NCI-H146 (cell line): Measurements from ENCODE around the gene SMC4.
A peak's percentile ranks its signal among the peaks of the same experiment; 100 is the strongest.
"Not testable (repeated sequence)": the region's sequence is repeated elsewhere in the genome, so short reads cannot be mapped to it uniquely, and the experiment has no call there.

Experiments
- DNase-seq: peaks from one replicate; lab custom pipeline; 2025; lab: John Stamatoyannopoulos, UW

The SMC4 gene

DNA sequence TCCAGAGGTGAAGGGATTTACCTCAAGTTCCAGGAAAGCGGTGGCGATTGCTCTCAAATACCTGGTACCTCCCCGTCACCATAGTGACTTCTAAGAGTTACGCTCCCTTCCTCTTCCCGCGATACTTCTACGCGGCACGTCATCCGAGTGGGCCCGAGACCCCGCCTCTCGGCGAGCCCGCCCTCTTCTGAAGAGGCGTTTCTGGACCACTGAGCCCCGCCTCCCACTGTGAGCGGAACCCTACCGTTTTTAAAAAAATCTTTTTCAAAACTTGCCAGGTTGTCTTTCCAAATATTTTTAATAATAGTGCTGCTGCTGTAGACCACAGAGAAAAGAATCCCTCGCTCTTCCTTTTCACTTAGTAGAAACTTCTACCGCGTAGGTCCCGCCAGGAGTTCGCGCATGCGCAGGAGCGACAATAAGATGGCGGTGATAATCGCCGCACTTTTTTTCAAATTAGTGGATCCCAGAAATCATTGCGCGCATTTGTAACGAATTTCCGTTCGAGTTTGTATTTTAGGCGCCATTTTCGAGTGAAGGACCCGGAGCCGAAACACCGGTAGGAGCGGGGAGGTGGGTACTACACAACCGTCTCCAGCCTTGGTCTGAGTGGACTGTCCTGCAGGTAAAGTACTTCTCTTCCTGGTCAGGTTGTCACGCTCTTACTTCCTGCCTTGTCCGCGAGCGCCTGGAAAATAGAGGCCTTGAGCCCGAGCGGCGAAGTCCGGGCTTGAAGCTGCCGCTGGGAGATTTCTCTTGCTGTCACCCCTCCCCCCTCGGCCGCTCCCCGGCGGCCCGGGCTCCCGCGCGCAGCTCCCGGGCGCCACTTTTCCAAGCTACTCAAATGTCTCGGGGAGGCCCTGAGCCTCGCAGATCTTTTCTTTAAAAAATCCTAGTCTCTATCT lies at the start of gene SMC4, which contains the start of gene IFT80:
TSS of gene SMC4 (plus strand) at position 526 of the 905 bp plus-strand sequence. CDS start 1,177 bp downstream, outside the sequence.
TSS of gene IFT80 (minus strand) at position 101 of the 905 bp plus-strand sequence. CDS start 14,625 bp downstream, outside the sequence.
- peak; percentile 100 for DNase-seq

DNA sequence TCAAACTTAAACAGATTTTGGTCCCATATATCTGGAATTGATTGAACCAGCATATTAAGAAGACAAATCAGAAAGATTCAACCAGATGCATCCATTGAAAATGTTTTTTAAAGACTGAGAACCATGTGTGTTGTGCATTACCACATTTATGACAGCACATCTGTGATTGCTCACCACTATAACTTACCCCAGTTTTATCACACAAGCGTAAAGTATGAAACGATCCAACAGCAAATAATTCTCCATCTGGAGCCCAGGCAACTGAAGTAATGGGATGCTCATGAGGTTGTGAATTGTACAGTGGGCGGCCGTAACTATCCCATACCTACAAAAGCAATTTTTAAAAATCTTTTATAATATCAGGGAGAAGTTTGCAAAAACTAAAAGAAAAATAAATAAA lies 43.6 kb upstream of the SMC4 start:
- DNase-seq = no peak

DNA sequence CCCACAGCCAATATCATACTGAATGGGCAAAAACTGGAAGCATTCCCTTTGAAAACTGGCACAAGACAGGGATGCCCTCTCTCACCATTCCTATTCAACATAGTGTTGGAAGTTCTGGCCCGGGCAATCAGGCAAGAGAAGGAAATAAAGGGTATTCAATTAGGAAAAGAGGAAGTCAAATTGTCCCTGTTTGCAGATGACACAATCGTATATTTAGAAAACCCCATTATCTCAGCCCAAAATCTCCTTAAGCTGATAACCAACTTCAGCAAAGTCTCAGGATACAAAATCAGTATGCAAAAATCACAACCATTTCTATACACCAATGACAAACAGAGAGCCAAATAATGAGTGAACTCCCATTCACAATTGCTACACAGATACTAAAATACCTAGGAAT lies 36.6 kb upstream of the SMC4 start:
- not testable (repeated sequence) for DNase-seq

DNA sequence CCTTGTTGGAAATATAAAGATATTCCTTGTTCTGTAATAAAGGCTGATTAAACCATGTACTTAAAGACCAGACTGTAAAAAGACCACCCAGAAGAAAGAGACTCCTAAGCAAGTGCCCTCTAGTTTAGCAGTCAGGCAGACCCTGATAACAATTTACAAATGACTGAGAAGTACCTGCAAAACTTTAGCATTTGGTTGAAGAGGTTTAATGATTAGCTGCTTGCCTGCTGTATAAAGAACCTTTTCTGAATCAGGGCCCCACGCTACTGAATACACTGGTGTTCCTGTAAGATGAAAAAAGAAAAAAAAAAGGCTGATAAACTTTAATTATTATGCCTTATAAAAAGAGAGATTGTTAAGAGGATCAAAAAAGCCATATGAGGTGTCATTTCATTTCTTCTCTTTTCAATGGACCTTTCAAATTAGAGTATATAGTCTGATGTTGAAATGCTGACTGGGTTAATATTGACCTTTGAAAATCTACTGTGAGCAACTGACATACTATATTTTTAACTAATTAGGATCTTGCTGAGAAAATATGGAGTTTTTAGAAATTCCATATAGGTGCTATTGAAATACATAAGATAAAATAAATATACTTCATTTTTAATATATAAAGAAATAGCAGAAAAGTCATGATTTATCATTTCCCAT lies 33.5 kb upstream of the SMC4 start:
- no peak for DNase-seq

DNA sequence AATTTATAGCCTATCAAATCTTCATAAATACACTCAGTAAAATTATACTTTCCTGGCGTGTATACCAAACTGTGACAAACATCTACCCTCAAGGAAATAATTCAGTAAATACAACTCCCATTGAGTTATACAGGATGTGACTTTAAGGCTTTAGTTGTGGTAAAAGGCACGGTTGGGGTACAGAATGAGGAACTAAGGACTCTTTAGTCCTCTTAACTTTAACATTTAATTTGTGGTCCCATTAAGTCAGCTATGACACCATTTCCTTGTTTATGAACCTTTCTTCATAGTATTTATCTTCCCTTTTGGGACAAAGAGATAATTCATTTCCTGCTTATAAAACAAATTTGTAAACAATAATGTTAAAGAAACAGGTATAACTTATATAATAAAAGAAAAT lies 30.6 kb upstream of the SMC4 start:
- no peak for DNase-seq

DNA sequence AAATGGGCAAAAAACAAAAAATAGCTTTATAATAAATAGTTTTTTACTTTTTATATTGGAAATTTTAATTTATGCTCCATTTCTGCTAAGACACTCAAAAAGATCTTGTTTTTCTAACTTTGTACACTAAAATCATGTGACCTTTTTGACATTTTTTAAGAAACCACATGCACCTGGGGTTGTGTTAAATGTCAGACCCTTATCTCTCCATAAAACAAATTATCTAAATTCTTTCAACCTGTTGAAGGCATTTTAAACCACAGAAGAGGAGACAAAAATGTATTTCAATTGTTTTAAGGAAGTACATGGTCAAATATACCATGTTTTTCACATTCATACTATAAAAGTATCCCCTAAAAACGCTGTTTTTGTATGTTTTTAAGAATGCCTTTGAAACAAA lies 29.7 kb upstream of the SMC4 start:
- no peak for DNase-seq

DNA sequence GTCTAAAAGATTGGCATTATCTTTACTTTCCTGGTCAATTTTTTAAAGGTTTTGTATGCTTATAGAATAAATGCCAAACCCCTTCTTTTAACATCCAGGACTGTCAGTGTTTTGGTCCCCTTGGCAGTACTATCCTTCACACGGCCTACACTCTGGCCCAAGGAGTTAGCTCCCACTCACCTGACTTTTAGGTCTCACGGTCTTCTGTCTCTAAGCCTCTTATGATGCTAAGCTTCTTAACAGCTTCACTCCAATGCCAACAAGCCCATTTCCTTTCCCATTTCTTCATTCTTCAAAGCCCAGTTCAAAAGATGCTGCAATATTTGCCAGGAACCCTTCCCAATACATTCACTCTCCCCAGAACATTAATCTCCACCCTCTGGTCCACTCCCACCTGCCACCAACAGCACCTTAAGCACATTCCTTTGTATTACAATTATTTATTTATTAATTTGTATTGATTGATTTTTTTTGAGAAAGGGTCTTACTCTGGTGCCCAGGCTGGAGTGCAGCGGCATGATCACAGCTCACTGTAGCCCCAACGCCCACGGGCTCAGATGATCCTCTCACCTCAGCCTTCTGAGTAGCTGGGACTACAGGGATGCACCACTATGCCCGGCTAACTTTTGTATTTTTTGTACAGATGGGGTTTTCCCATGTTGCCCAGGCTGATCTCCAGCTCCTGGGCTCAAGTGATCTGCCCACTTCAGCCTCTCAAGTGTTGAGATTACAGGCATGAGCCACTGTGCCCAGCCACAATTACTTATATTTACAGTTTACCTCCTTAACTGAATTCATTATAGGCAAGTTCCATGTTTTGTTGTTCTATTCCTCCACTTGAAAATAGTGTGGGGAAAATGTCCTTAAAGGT lies 28.2 kb upstream of the SMC4 start:
- DNase-seq = no peak

DNA sequence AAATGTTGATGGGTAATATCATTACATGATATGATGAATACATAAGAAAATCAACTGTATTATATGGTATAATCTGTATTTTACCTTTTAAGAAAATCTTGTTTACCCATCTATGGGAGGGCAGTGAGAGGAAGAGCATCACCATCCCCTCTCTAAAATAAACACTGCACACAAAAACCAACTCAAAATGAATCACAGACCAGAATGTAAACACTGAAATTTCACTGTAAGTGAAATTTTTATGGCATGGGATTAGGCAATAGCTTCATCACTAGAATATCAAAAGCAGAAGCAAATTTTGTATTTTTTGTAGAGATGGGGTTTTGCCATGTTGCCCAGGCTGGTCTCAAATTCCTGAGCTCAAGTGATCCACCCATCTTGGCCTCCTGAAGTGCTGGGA lies 26.7 kb upstream of the SMC4 start:
- DNase-seq = no peak

DNA sequence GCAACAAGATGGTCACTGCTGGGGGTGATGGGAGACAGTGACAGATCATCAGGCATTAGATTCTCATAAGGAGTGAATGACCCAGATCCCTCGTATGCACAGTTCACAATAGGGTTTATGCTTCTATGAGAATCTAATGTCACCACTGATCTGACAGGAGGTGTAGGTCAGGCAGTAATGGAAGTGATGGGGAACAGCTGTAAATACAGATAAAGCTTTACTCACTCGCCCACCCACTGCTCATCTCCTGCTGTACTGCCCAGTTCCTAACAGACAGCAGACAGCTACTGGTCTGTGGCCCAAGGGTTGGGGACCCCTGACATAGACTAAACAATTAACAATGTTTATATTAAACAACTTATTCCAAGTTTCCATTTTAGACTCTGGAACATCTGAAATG lies 25.8 kb upstream of the SMC4 start:
- no peak for DNase-seq

DNA sequence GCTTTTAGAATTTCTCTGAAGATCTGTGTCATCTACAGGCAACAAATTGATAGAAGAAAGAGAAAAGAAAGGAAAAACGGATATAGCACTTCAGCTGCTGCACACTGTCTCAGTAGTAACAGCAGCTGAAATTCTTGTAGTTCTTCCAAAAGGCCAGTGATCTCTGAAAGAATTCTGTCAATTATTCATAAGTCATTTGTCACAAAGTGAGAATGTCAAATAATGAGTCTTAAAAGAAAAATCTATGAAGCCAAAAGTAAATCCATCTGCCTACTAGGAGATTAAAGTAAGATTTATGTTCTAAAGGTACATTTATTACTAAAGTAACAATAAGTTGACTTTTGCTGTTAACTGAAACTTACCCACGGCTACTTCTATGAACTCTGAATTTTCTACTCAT lies 25.0 kb upstream of the SMC4 start:
- no peak for DNase-seq

DNA sequence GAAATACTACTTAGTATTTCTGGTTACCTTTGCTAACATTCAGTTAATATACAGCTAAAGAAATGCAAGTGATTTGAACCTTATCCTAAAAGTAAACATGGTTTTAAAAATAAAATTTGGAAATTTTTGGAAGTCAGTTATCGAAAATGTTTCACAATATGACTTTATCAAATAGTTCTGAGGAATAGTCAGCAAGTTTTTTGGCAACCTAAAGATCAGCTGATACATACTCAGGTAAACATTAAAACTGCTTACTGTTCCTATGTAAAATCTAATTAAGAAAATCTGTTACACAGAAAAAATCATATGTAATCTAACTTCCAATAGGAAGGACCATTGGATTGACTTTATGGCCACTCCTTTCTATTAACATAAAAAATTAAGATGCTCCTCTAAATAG lies 24.5 kb upstream of the SMC4 start:
- DNase-seq = no peak

DNA sequence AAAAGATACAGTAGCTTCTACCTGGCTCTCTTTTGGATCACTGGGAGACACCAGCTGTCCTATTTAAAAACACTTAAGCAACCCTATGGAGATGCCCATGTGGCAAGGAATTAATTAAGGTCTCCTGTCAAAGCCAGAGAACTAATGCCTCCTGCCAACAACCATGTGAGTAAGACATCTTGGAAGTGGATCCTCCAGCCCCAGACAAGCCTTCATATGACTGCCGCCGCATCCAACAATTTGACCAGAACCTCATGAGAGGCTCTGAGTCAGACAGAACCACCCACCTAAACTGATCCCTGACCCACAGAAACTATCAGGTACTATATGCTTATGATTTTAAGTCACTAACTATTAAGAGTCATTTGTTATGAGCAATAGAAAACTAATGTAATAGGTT lies 22.8 kb upstream of the SMC4 start:
- DNase-seq = no peak

DNA sequence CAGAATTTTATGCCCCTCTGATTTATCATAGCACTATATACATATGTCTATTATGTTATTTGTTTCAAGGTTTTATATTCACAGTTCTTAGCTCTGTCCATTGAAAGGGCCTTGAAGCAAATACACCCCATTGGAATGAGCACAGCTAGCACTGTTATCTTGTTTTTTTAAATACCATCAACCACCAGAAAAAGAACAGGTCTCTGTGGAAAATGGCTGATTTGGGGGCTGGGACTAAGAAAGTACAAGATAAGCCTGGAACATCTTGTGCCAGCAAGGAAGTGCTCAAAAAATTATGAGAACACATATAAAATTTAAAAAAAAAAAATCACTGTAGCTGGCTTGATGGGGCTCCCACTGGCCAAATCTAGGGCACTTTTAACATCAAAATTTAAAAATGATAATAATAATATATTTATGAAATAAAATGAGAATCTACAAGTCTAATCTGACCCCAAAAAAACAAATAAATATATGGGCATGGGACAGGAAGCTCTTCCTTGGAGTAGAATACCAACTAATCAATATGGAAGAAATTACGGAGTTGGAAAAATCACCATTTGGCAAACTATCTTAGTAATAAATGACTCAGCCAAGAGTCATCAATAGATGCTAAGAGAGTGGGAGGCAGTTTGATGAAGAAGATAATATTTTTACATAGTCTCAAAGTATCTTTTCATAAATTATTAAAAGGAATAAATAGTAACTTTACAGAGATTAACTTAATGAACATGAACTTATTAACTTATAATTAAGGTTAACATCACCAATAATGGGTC lies 20.9 kb upstream of the SMC4 start:
- DNase-seq = no peak

DNA sequence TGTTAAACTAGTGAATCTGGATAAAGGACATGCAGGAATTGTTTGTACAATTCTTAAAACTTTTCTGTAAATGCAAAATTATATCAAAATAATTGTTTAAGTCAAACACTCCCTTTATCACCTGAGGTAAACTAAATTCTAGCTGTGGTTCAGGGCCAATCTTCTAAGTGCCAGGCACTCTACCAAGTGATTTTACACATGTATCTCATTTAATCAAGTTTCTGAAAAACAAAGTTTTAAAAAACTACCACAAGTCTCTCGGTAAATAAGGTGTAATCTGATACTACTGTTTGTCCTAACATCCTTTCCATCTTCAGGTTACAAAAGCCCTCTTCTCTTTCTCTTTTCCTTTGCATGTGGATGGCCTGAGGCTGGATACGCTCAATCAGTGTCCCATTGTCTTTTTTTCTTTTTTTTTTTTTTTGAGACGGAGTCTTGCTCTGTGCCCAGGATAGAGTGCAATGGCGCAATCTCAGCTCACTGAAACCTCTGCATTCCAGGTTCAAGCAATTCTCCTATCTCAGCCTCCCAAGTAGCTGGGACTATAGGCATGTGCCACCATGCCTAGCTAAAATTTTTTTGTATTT lies 19.7 kb upstream of the SMC4 start:
- no peak for DNase-seq

DNA sequence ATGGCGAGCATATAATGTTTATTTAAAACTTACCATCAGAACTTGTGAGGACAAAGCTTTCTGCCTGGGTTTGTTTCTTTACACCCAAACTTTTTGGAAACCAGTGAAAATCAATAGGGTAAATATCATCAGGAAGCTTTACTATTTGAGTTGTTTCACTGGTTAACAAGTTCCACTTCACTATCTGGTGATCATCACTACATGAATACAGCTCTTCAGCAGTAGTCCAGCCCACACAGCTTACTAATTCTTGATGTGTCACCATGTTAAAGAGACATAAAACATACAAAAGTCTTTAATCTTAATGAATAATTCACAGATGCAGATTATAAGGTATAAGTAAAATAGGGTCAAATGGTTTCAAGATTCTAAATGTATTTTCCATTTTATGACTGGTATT lies 18.0 kb upstream of the SMC4 start:
- DNase-seq = no peak

DNA sequence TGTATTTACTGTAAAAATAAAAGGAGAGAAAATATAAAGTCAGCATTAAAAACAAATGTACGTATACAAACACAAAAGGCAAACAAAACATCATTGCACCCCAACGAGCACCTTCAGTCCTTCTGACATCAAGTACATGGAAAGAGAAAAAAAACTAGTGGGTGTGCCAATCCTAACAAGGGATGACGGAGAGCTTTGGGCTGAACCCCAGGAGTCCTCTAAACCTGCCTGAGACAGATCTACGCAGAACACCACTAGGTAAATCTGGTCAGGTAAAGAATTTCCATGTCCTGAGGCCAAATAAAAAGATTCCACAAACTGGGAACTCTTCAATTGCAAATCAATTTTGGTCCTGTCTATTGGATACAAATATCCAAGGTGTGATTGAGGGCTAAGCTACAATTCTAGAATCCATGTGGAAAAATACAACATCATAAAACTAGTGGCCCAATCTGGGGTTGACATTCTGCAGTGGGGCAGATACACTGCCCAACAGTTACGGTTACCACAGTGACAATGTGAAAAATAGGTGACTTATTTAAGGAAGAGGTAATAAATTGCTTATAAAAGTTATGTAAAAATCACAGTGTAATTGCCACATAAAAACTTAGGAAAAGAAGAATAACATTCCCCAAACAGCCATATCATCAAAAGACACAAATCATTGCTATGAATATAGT lies 14.7 kb upstream of the SMC4 start:
- no peak for DNase-seq

DNA sequence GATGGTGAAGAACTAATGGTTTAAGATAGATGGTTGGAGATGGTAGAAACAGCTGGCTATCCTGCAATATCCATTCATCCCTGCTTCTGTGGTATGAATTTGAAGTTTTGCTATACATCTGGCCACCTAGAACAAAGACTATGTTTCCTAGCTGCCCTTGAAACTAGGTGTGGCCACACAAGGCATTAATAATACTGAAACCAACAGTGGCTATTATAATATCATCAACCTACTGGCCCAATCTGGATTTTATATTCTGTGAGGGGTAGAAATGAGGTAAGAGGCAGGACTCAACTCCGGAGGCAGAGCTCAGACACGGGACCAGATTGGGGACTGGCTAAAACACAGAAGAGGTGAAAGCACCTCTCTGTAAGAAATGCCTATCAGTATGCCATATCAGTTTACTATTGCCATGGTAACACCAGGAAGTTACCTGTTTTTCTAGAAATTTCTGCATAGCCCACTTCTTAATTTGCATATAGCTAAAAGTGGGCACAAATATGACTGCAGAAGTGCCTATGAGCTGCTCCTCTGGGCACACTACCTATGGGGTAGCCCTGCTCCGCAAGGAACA lies 8.8 kb upstream of the SMC4 start:
- DNase-seq = no peak

DNA sequence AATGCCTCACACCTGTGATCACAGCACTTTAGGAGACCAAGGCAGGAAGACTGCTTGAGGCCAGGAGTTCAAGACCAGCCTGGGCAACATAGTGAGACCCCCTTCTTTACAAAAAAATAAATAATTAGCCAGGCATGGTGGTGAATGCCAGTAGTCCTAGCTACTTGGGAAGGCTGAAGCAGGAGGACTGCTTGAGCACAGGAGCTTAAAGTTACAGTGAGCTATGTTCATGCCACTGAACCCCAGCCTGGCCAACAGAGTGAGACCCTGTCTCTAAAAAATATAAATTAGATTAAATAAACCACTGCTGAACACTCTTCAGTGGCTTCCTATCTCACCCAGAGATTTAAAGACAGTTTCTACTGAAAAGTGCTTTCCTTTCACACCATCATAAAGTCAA lies 6.7 kb upstream of the SMC4 start:
- DNase-seq = no peak

DNA sequence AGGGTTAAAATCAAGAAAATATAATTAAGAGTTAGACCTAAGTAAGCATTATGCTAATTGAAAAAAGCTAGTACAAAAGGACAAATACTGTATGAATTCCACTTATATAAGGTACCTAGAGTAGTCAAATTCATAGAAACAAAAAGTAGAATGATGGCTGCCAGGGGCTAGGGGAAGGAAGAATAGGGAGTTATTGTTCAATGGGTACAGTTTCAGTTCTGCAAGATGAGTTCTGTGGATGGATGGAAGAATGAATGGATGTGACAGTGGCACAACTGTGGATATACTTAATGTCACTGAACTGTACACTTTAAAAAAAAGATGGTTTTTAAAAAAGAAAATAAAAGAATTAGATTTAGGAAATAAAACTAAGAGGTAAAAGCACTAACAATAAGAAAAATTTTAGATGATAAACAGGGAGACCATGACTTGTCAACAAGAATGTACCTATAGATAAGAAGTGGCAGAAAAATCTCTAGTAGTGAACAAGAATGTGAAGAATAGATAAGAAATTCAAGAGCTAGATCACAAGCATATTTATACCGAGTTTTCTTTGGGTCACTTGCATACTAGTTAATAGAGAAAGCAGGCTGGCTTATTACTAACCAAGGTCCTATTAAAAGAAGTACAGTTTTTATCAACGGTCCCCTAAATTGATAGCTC lies 6.0 kb upstream of the SMC4 start:
- DNase-seq = no peak

DNA sequence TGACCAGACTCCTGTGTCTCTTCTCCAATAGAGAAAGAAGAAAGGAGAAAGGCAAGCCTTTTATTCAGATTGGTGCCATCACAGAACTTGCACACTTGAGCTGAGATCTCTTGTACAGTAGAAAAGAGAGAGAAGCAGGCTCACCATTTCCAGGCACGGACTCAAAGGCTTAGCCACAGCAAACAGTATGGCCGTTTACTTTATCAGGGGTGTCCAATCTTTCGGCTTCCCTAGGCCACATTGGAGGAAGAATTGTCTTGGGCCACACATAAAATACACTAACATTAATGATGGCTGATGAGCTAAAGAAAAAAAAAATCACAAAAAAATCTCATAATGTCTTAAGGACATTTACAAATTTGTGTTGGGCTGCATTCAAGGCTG lies 5.4 kb upstream of the SMC4 start:
- no peak for DNase-seq
